H1 (cell line): ENCODE results near the gene ATF3. TPM values are rescaled to one million over a fixed set of nuclear protein-coding genes. Genes with fewer than 3 reads are reported as not detected.

Experiments
- CTCF ChIA-PET: fragments of 300-600 bp; sonication (Branson Sonifier 250); formaldehyde crosslinking; loops from one replicate; lab custom pipeline; 2021; ENCODE audit not compliant: partially characterized antibody; lab: Charles Lee
- POLR2A ChIA-PET: fragments of 300-600 bp; sonication (Branson Sonifier 250); formaldehyde crosslinking; loops from one replicate; lab custom pipeline; 2021; ENCODE audit warnings: inconsistent platforms; ENCODE audit not compliant: partially characterized antibody; lab: Charles Lee
- DNase-seq, 2 experiments: peaks; one replicate each; pipeline versions ENCODE4 v3.0.0 to v3.0.0-alpha.2; 2010 to 2022; ENCODE audit warnings: low spot score in 2 of 2, low read depth in 1 of 2, mixed read lengths in 1 of 2
- FAIRE-seq: peaks from 2 replicates; lab custom pipeline; 2011; peaks lifted over from hg19 to GRCh38; lab: Jason Lieb, UNC
- H2AFZ ChIP-seq: 2 replicates; pipeline ENCODE4 v1.8.1; 2012; ENCODE audit warnings: low read length, inconsistent platforms
- H2AK5ac ChIP-seq: 2 replicates; pipeline ENCODE4 v1.6.1; 2013; ENCODE audit warnings: low read depth, low read length
- H2BK120ac ChIP-seq: replicated peaks from 2 replicates; pipeline ENCODE3; 2013; ENCODE audit warnings: low read depth, low read length, inconsistent platforms
- H2BK12ac ChIP-seq: 2 replicates; pipeline ENCODE4 v1.6.1; 2013; ENCODE audit warnings: low read depth, low read length
- H2BK15ac ChIP-seq: 2 replicates; pipeline ENCODE4 v1.6.1; 2013; ENCODE audit warnings: low read length
- H2BK20ac ChIP-seq: 2 replicates; pipeline ENCODE4 v1.6.1; 2013; ENCODE audit warnings: low read length
- H2BK5ac ChIP-seq: 2 replicates; pipeline ENCODE4 v1.6.1; 2013; ENCODE audit warnings: low read depth, low read length
- H3K14ac ChIP-seq: 2 replicates; pipeline ENCODE4 v1.6.1; 2013; ENCODE audit warnings: inconsistent platforms; ENCODE audit not compliant: insufficient read length
- H3K18ac ChIP-seq: 2 replicates; pipeline ENCODE4 v1.6.1; 2013; ENCODE audit warnings: low read length; ENCODE audit errors: extremely low read depth
- H3K23ac ChIP-seq: 2 replicates; pipeline ENCODE4 v1.6.1; 2013; ENCODE audit warnings: inconsistent platforms; ENCODE audit not compliant: insufficient read length
- H3K23me2 ChIP-seq: 2 replicates; pipeline ENCODE4 v1.6.1; 2013; ENCODE audit warnings: low read depth, low read length
- H3K27ac ChIP-seq: 2 replicates; pipeline ENCODE4 v1.6.1; 2011; ENCODE audit warnings: low read depth, low read length, inconsistent platforms
- H3K27me3 ChIP-seq, 4 experiments: replicated peaks in 1 of 4; 1 replicate in 1 of 4; 2 replicates in 3 of 4; pipeline versions ENCODE4 v1.6.1 to v1.8.1; 2011 to 2013; ENCODE audit warnings: low read length in 3 of 4, mild to moderate bottlenecking in 3 of 4, inconsistent platforms in 2 of 4, mixed read lengths in 2 of 4, moderate library complexity in 1 of 4; ENCODE audit not compliant: control insufficient read depth in 3 of 4, insufficient read depth in 3 of 4; ENCODE audit errors: extremely low read depth in 1 of 4
- H3K36me3 ChIP-seq, 4 experiments: 2 replicates each; pipeline versions ENCODE4 v1.6.1 to v1.8.1; 2011 to 2013; ENCODE audit warnings: mild to moderate bottlenecking in 4 of 4, low read length in 3 of 4, moderate library complexity in 2 of 4, control low read depth in 1 of 4, inconsistent platforms in 1 of 4; ENCODE audit not compliant: insufficient read depth in 4 of 4, control insufficient read depth in 2 of 4
- H3K4ac ChIP-seq: replicated peaks from 2 replicates; pipeline ENCODE3; 2013; ENCODE audit warnings: low read length, low read depth, mixed read lengths, inconsistent platforms; ENCODE audit not compliant: insufficient read length
- H3K4me1 ChIP-seq, 4 experiments: replicated peaks in 1 of 4; 1 replicate in 1 of 4; 2 replicates in 3 of 4; pipeline versions ENCODE4 v1.6.1 to v1.8.1; 2011 to 2013; ENCODE audit warnings: low read length in 3 of 4, inconsistent platforms in 2 of 4, mixed read lengths in 1 of 4; ENCODE audit not compliant: insufficient read depth in 4 of 4, control insufficient read depth in 3 of 4
- H3K4me2 ChIP-seq, 2 experiments: 2 replicates each; pipeline versions ENCODE4 v1.6.1 to v1.8.1; 2011 to 2013; ENCODE audit warnings: low read depth in 2 of 2, low read length in 2 of 2, control low read depth in 1 of 2, inconsistent platforms in 1 of 2, mild to moderate bottlenecking in 1 of 2; ENCODE audit not compliant: insufficient read depth in 1 of 2
- H3K4me3 ChIP-seq, 4 experiments: fragments of 200-600, 300-600 bp in 1 of 4; sonication (generic), shearing (Covaris generic), sonication (Bioruptor Twin) in 1 of 4; 2 replicates each; pipeline versions ENCODE4 v1.5.1 to v1.8.1; 2011 to 2016; ENCODE audit warnings: low read length in 4 of 4, low read depth in 3 of 4, control low read depth in 2 of 4, inconsistent platforms in 2 of 4, mild to moderate bottlenecking in 2 of 4, mixed read lengths in 1 of 4, moderate library complexity in 1 of 4; ENCODE audit not compliant: insufficient read depth in 2 of 4; ENCODE audit errors: extremely low read depth in 1 of 4
- H3K56ac ChIP-seq: replicated peaks from 2 replicates; pipeline ENCODE3; 2013; ENCODE audit warnings: low read depth, mild to moderate bottlenecking, mixed read lengths, low read length, inconsistent platforms; ENCODE audit not compliant: insufficient read length
- H3K79me1 ChIP-seq: 2 replicates; pipeline ENCODE4 v1.6.1; 2013; ENCODE audit warnings: low read depth, low read length, control low read depth
- H3K79me2 ChIP-seq, 2 experiments: 2 replicates each; pipeline versions ENCODE4 v1.6.1 to v1.8.1; 2012 to 2013; ENCODE audit warnings: low read length in 2 of 2, mild to moderate bottlenecking in 2 of 2, inconsistent platforms in 1 of 2; ENCODE audit not compliant: insufficient read depth in 2 of 2, control insufficient read depth in 1 of 2
- H3K9ac ChIP-seq, 4 experiments: replicated peaks in 1 of 4; 1 replicate in 1 of 4; 2 replicates in 3 of 4; pipeline versions ENCODE4 v1.6.1 to v1.8.1; 2011 to 2013; ENCODE audit warnings: low read depth in 3 of 4, low read length in 3 of 4, control low read depth in 2 of 4, mild to moderate bottlenecking in 2 of 4, moderate library complexity in 2 of 4, inconsistent platforms in 1 of 4; ENCODE audit errors: extremely low read depth in 1 of 4
- H3K9me3 ChIP-seq, 2 experiments: 2 replicates each; pipeline versions ENCODE4 v1.6.1 to v1.8.1; 2012 to 2013; ENCODE audit warnings: mild to moderate bottlenecking in 2 of 2, moderate library complexity in 2 of 2, control low read depth in 1 of 2, inconsistent platforms in 1 of 2, low read depth in 1 of 2, low read length in 1 of 2, mixed read lengths in 1 of 2; ENCODE audit not compliant: insufficient read depth in 2 of 2
- H4K20me1 ChIP-seq, 2 experiments: replicated peaks in 1 of 2; 2 replicates each; pipeline versions ENCODE3 to v1.8.1; 2011 to 2013; ENCODE audit warnings: inconsistent platforms in 2 of 2, low read length in 2 of 2, mild to moderate bottlenecking in 1 of 2; ENCODE audit not compliant: insufficient read depth in 2 of 2, control insufficient read depth in 1 of 2
- H4K5ac ChIP-seq: 2 replicates; pipeline ENCODE4 v1.6.1; 2013; ENCODE audit warnings: low read length, low read depth, mixed read lengths, inconsistent platforms; ENCODE audit not compliant: insufficient read length
- H4K8ac ChIP-seq: 2 replicates; pipeline ENCODE4 v1.8.0; 2013; ENCODE audit warnings: mild to moderate bottlenecking, moderate library complexity, low read length, inconsistent platforms; ENCODE audit not compliant: insufficient read depth; ENCODE audit errors: extremely low read depth
- H4K91ac ChIP-seq: replicated peaks from 2 replicates; pipeline ENCODE3; 2013; ENCODE audit warnings: low read length, mixed read lengths, inconsistent platforms; ENCODE audit not compliant: insufficient read length
- SUZ12 ChIP-seq: fragments of 200-600 bp; sonication (generic); IDR thresholded peaks from 2 replicates; pipeline ENCODE4 v1.6.1; 2012; ENCODE audit warnings: mild to moderate bottlenecking, inconsistent platforms, low read length, moderate library complexity, mixed read lengths
- WGBS, 2 experiments: shearing (Covaris generic) in 1 of 2; methylation state at CpG; one replicate each; pipeline versions ENCODE4 v1.1.6 to v1.1.7; 2013 to 2015; ENCODE audit warnings: low lambda C conversion rate in 2 of 2, mixed read lengths in 2 of 2, inconsistent platforms in 1 of 2, low coverage in 1 of 2, missing lambda C conversion rate in 1 of 2; ENCODE audit not compliant: insufficient replicate concordance in 2 of 2, insufficient coverage in 1 of 2, insufficient read length in 1 of 2; ENCODE audit errors: extremely low coverage in 1 of 2, missing lambda C conversion rate in 1 of 2; 5-methylcytosine and 5-hydroxymethylcytosine counted together
- polyA plus RNA-seq, 7 experiments: library from polyadenylated mRNA; depleted of rRNA in 3 of 7; stranded (reverse) in 5 of 7; unstranded in 2 of 7; fragments of >200 nt in 5 of 7; fragments of 200-250 nt in 2 of 7; gene quantifications; 1 replicate in 5 of 7; 2 replicates in 1 of 7; 4 replicates in 1 of 7; pipeline versions ENCODE4 v1.2.1 to v1.2.3, GENCODE V29; 2011 to 2013; ENCODE audit warnings: missing spikeins in 2 of 7, mixed read lengths in 2 of 7
- total RNA-seq: library from RNA; stranded (reverse); fragmentation: NEBNext Ultra II Directional; extraction: Animal tissue kit (Norgen Biotek cat#: 25700); gene quantifications from 2 replicates; pipeline ENCODE4 v1.2.1, GENCODE V29; 2021

ATF3 gene
- total and polyA plus RNA-seq, 2 of the 8 experiments (the other 6 are each of a cell fraction or from before 2014, with no cell fraction given) = 12.2 to 27.7 TPM

GRCh38 chr1:212650228-212650627, 41.7 kb downstream of the ATF3 start:
- no peak overlapping the region for H4K8ac ChIP-seq
- H4K5ac ChIP-seq = no peak overlapping the region
- no peak overlapping the region for H3K23ac ChIP-seq
- H3K23me2 ChIP-seq = peaks cover 3% of the 10 kb centered on the region; the same call in 1 of the 2 replicates
- H3K9ac ChIP-seq = no peak overlapping the region
- no peaks in the 10 kb centered on the region for H3K79me2 ChIP-seq
- H4K20me1 ChIP-seq = no peaks in the 10 kb centered on the region
- H3K4me2 ChIP-seq = no peak overlapping the region
- ChIA-PET POLR2A (interaction anchor here (1.0 to 2.1 kb wide), 3 partner anchors 15 to 42 kb away, joined by 3 to 4 read pairs (median 4); partner anchors contain the start of gene ATF3), CTCF (interaction anchor here (1.2 to 4.1 kb wide), 6 partner anchors 9 to 194 kb away, joined by 3 to 19 read pairs (median 4); partner anchors contain the start of gene BATF3)
- no peak overlapping the region for H2AFZ ChIP-seq
- H3K4me1 ChIP-seq = no peaks in the 10 kb centered on the region
- DNase-seq (no peak), FAIRE-seq (no peak)
- no peak overlapping the region for H4K91ac ChIP-seq
- H3K36me3 ChIP-seq = no peaks in the 10 kb centered on the region
- no peak overlapping the region for H2BK15ac ChIP-seq
- no peaks in the 10 kb centered on the region for H3K9me3 ChIP-seq
- H2BK20ac ChIP-seq = no peak overlapping the region
- no peak overlapping the region for H3K27ac ChIP-seq
- 95% methylated on average over 3 of the region's 3 CpGs; no CpG with 5 or more reads in 1 of the 2 experiments for WGBS, 2 experiments
- H2AK5ac ChIP-seq = no peak overlapping the region
- H3K18ac ChIP-seq = no peak overlapping the region
- TF ChIP-seq SUZ12 = no peak
- H3K4ac ChIP-seq = no peak overlapping the region
- H3K56ac ChIP-seq = no peak overlapping the region
- no peak overlapping the region for H3K14ac ChIP-seq
- H2BK120ac ChIP-seq = no peak overlapping the region
- H3K27me3 ChIP-seq = no peaks in the 10 kb centered on the region
- no peak overlapping the region for H2BK5ac ChIP-seq
- H3K4me3 ChIP-seq = no peak overlapping the region
- H2BK12ac ChIP-seq = no peak overlapping the region
- H3K79me1 ChIP-seq = no peaks in the 10 kb centered on the region
